Vagina (tissue), 2 donors: Measurements from ENCODE around the gene SLC22A23.

Source experiments
- CTCF ChIP-seq, 3 experiments: fragments of 450-650 bp in 2 of 3; fragments of 200-600 bp in 1 of 3; sonication (generic) in 1 of 3; IDR thresholded peaks; one replicate each; pipeline ENCODE4 v1.5.1; 2017 to 2019; ENCODE audit warnings: antibody characterized with exemption in 3 of 3, mild to moderate bottlenecking in 2 of 3, moderate library complexity in 2 of 3
- POLR2A ChIP-seq, 2 donors: fragments of 450-650 bp; IDR thresholded peaks; one replicate each; pipeline ENCODE4 v1.6.1; 2017; ENCODE audit warnings: antibody characterized with exemption in 2 of 2, mild to moderate bottlenecking in 2 of 2, moderate library complexity in 2 of 2
- POLR2AphosphoS5 ChIP-seq, 2 donors: sonication (generic); formaldehyde crosslinking; IDR thresholded peaks; one replicate each; pipeline ENCODE4 v1.9.0; 2017; ENCODE audit warnings: antibody characterized with exemption in 2 of 2, mild to moderate bottlenecking in 2 of 2, low read depth in 1 of 2; ENCODE audit not compliant: insufficient read depth in 1 of 2

DNA sequence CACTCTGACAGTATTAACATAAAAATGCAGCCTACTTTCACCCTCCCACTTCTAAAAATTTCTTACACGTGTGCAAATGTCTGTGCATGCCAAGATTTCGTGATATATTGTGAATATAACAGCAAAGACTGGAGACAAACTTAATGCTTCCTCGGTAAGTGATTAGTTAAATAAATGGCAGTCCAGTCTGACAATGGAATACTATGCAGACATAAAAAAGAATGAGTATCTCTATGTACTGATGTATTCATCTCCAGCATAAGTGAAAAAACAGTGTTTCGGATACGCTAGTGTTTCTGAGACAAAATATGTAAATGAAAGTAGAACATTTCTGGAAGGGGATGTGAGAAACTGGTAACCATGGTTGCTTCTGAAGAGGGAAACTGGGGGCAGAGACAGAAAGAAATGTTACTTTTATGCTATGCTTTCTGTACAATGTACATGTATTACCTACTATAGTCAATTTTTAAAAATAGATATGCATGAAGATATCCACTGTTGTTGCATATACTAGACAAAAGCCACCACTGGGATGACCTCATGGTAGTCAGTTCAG, 7.0 kb downstream of the SLC22A23 start:
- TF ChIP-seq POLR2A (IDR thresholded peaks at IDR 0.05) (no peak), CTCF (IDR thresholded peaks at IDR 0.05) (no peak), POLR2AphosphoS5 (IDR thresholded peaks at IDR 0.05; ENCODE audit: insufficient read depth in 1 of 2, low read depth in 1 of 2) (no peak)
